Eye (tissue), 1 donor: ENCODE data around the gene KCTD3.

Source experiments
- DNase-seq: peaks from one replicate; pipeline ENCODE4 v3.0.0-alpha.2; 2015

KCTD3 gene

DNA sequence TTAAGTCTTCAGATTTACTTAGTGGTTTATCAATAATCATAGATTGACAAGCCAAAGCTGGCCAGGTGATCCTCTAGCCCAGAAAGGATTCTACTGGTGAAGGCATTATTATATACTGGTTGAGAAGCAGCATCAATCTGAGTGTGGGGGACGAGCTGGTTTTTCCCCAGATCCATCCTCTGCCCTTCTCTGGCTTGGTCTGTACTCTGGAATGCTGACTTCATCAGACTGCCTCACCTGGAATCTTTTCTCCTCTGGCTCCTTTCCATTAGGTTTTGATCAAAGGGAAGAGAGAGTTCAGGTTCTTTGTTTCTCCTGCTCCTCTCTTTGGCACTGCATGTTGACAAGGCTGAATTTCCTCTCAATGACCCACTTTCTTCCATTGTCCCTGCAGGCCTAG is 93.9 kb downstream of the KCTD3 start:
- DNase-seq: no peak

DNA sequence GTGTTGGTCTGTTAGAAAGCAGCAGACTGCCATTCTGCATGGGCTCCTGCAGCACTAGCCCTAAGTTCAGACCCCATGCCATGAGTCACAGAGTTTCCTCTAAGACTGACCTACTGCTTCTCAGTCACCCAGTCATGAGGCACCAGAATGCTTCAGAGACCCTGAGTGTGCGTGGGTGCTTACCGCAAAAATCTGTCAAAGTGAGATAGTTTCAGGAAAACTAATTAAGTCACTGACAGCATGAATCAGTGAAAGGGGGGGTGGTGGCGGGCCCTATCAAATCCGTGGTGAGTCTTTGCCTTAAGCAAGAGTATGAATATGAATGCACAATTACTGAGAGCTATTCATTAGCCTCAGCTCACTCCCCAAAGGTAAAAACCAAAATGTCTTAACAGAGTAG is 98.1 kb downstream of the KCTD3 start:
- DNase-seq: no peak

DNA sequence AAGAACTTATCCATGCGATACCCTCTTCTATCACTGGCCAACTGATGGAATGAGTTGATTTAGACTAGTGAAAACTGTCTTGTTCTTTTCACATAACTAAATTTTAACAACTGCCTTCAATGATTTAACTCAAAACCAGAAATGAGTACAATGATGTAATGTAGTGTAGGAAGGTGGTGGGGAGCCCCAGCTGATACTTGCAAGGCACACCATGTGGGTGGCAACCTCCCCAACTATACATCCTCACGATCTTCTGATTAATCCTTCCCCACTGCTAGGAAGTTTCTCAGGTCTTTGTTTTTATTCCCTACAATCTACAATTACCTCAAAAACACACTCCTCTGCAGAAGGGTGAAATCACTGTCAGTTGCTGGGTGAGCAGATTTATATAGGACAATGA is 100.7 kb downstream of the KCTD3 start:
- no peak for DNase-seq

DNA sequence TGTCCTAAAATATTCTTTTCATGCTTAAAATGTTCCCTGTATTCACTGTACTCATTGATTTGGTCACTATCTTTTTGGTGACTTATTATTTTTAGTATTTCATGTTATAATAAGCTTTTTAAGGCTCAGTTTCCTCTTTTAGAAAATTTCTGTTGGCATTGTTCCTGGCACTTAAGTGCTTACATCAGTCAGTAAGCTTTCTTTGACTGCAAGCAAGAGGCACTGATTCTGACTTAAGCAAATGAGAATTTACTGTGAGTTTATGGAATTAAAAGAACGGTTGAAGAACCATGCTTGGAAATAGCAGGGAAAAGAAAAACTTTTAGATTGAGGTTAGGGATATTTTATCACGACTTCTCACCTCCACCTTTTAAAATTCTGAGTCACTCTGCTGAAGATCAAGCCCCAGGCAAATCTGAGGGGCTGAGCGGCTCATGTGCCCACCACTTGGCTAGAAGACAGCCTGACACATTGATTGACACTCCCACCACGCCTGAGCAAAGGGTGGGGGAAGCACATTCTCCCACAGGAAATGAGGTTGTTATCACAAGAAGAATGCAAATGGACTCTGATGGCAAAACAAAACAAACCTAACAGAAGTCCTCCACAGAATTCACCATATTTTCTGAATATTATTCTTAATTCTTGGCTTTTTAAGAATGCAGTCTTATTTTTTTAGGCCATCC is 102.8 kb downstream of the KCTD3 start:
- no peak for DNase-seq
